Activated CD4-positive, alpha-beta T cell treated with anti-CD3 and anti-CD28 coated beads, Interleukin-2, amount 50 U/mL, for 4 hours (primary cell): ENCODE measurements around the gene FBXL7.

Source experiments
- DNase-seq, 2 experiments: peaks; one replicate each; pipeline ENCODE4 v3.0.0-alpha.2; 2020

FBXL7 gene

DNA sequence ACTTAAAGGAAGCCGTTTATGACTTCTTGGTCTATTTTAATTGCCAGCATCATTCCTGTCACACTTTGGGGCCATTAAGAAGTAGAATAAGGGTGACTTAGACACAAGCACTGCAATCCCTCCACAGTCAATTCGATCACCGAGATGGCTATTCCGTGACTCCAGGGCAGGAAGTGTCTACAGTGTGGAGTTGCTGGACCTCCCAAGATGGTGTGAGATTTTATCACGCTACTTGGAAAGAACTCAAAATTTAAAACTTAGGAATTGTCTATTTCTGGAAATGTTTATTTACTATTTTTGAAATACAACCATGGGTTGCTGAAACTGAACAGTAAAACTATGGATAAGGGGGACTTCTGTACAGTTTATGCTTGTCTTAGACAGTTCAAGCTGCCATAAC lies 6.2 kb downstream of the FBXL7 start:
- DNase-seq: no peak

DNA sequence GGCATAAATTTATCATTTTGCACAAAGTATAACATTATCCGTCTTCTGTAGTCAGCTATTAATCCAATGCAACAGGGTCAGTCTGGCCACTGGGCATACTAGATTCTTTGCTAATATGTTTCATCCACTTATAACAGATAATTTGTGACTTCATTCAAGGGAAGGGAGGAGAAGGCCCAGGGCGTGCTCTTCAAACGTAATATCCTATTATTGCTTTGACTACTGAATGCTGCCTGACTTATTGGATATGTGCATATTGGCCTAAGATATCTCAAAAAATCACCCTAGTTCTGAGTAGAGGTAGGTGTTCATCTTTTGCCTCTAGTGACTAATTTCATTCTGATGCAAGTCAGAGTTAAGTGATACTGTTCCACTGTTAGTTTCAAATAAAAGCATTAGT lies 6.9 kb downstream of the FBXL7 start:
- no peak for DNase-seq

GRCh38 chr5:15510092-15510491 lies 10.1 kb downstream of the FBXL7 start:
- DNase-seq: no peak

DNA sequence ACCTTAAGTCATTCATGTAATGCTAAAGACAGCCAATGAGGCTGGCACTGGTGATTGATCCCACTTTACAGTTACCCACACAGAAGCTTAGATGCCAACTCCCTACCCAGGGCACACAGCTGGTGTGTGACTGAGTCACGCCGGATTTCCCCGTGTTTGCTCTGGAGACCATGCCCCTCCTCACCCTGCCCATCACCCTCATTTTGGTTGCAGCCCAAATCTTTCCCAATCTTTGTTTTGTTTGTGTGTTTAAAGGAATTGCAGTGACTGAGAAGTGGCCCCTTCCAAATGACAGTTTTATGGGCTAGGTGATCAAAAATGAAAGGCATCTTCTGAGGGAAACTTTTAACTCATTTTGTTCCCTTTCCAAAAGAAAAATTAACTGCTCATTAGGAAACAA lies 10.9 kb downstream of the FBXL7 start:
- no peak for DNase-seq

- DNase-seq: no peak
These were observed 13.5 kb downstream of the FBXL7 start for GRCh38 chr5:15513431-15513830.

GRCh38 chr5:15513911-15514310 lies 13.9 kb downstream of the FBXL7 start:
- no peak for DNase-seq

- DNase-seq: no peak
These were observed 15.2 kb downstream of the FBXL7 start for GRCh38 chr5:15515229-15515628.

DNA sequence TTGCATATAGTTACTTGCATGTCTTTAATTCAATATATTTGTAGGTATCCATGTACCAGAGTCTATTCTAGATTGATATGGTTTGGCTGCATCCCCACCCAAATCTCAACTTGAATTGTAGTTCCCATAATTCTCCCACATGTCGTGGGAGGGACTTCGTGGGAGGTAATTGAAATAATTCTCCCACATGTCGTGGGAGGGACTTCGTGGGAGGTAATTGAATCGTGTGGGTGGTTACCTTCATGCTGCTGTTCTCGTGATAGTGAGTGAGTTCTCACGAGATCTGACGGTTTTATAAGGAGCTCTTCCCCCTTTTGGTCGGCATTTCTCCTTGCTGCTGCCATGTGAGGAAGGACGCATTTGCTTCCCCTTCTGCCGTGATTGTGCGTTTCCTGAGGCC lies 16.5 kb downstream of the FBXL7 start:
- no peak for DNase-seq

- no peak for DNase-seq
These were observed 18.8 kb downstream of the FBXL7 start for GRCh38 chr5:15518786-15519185.

- no peak for DNase-seq
These were observed 20.9 kb downstream of the FBXL7 start for GRCh38 chr5:15520856-15521255.

- no peak for DNase-seq
These were observed 21.6 kb downstream of the FBXL7 start for GRCh38 chr5:15521381-15522186.

DNA sequence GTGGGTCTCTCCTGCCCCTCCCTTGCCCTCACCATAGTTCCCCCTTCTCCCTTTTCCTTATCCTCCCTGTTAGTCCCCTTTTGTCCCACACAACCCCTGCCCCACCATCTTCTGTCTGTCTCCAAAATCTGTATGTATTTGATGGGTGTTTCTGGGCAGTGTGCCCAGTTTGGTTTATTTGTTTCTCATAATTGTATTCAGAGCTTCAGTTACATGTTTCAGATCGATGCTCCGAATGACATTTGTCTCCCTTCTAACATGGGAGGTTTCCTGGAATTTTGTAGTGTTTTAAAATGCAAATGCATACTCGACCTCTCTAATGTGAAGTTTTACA lies 22.2 kb downstream of the FBXL7 start:
- no peak for DNase-seq

DNA sequence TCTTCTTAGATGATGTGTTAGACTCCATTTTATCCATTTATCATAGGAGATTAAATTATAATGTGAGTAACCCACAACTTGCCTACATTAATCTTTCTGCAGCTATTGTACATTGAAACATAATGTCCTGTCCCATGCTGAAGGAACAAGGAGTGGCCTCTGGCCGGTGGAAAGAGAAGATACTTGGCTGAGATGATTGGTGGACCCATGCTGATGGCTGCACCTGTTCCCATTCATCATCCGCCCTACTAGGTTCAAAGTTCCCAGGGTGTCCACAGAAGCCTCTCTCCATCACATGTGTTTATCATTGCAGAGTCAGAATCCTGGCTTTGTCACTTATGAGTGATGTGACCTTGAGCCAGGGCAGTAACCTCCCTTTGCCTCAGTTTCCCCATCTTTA lies 24.7 kb downstream of the FBXL7 start:
- no peak for DNase-seq

DNA sequence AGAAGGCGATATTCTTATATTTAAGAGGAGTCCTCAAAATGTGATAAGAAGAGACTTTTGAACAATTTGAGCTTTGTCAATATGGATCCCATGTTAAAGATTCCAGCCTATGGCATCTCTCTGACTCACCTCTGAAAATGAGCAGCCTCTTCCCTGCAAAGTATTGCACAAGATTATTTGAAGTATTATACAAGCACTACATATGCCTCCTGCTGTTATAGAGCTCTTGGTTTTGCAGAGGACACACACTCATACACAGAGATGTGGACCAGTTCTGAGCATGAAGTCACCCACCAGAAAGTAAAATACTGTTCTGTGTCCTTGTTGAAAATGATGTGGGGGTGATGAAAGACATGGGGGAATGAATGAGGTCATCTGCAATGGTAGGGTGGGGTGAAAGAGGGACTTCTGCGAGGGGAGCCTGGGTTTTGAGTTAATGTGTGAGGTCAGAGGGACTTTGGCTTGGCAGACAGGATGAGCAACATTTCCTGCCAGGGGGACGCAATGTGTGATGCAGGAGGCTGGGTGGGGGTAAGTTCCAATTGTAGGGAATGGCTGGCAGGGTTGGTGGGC lies 25.8 kb downstream of the FBXL7 start:
- no peak for DNase-seq

DNA sequence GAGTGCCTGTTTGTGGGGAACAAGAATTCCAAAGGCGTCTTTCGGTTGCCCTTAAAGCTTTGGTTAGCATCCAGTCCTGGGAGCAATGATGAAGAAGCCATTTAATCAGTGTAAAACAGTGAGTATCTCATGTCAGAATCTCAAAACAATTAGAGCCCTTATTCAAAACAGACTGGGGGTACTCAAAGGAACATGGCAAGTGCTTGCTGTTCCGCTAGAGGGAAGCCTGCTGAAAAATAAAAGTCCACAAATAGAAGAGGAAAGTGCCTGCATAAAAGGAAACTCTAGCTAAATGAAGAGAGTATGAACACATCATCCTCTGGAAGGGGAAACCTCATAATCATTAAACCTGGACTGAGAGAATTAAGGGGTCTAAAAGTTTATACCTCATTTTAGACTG lies 26.4 kb downstream of the FBXL7 start:
- DNase-seq: no peak

DNA sequence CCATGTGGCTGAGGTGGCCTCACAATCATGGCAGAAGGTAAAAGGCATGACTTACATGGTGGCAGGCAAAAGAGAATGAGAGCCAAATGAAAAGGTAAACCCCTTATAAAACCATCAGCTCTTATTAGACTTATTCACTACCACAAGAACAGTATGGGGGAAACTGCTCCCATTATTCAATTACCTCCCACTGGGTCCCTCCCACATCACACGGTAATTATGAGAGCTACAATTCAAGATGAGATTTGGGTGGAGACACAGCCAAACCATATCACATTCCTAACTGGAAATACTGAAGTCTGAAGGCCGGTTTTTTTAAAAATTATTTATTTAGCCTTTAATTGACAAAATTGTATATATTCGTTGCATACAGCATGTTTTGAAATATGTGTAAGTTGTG lies 28.5 kb downstream of the FBXL7 start:
- no peak for DNase-seq

GRCh38 chr5:15529013-15529412 lies 29.0 kb downstream of the FBXL7 start:
- DNase-seq: no peak

DNA sequence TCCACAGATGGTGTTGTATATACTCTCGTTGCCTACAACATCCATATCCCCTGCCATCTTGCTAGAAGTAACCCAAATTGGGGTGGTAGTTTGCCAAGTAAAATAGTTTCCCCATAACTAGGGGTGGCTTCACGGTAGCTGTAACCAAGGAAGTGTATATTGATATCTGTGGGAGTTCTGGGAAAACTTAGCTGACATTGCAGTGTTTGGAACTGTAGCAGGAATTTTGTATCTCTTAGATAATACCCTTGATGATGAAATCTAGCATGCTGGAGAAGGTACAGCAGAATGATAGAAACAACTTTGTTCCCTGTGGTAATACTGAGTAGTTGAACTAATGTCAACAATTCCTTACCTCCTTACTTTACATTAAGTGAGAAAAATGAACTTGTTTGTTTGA lies 29.8 kb downstream of the FBXL7 start:
- DNase-seq: no peak

- no peak for DNase-seq
These were observed 33.3 kb downstream of the FBXL7 start for GRCh38 chr5:15533129-15533893.

GRCh38 chr5:15535938-15536337 lies 36.0 kb downstream of the FBXL7 start:
- no peak for DNase-seq

DNA sequence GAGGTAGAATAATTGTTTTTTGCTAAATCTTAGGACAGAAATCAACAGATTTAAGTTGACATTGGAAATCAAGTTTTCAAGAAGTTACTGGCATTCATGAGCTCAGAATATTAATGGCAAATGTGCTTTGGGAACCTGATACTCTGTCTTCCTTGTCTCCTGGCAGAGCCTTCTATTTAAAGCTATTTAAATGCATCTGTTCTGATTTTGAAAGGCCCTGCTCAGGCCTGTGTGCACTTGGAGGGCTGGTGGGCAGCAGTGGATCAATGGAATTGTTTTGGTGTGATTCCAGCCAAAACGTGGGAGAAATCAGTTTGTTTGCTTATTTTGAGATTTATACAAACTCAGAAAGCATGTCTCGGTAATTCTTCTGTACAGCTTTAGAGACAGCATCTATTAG lies 38.5 kb downstream of the FBXL7 start:
- DNase-seq: no peak

GRCh38 chr5:15539951-15540350 lies 40.0 kb downstream of the FBXL7 start:
- no peak for DNase-seq

- DNase-seq: no peak
These were observed 44.1 kb downstream of the FBXL7 start for GRCh38 chr5:15544039-15544438.

- no peak for DNase-seq
These were observed 45.1 kb downstream of the FBXL7 start for GRCh38 chr5:15545082-15545481.
